ENCODE data around the gene SP9.
"Not testable (repeated sequence)": the region's sequence is repeated elsewhere in the genome, so short reads cannot be mapped to it uniquely, and the experiment has no call there.

The SP9 gene

GRCh38 chr2:174350018-174350417 lies 15.3 kb downstream of the SP9 start:
- H3K4me1 ChIP-seq (ENCODE audit: control insufficient read depth, insufficient read depth, low read length): no peaks in the 10 kb centered on the region
- no peak overlapping the region for H3K4me3 ChIP-seq (ENCODE audit: low read length)
- no peaks in the 10 kb centered on the region for H3K9me3 ChIP-seq (ENCODE audit: control insufficient read depth, insufficient read depth, low read length)
- no peak overlapping the region for H3K27ac ChIP-seq (ENCODE audit: low read length)
- no peaks in the 10 kb centered on the region; the same call in 1 of the 2 replicates for H3K36me3 ChIP-seq (ENCODE audit: control insufficient read depth, insufficient read depth, low read length)
- 100% methylated on average over 1 of the region's 2 CpGs for WGBS (ENCODE audit: insufficient coverage, insufficient read length)
- no peak for DNase-seq (ENCODE audit: low read depth, low spot score)
- no peaks in the 10 kb centered on the region for H3K27me3 ChIP-seq (ENCODE audit: control insufficient read depth, insufficient read depth, low read length)

- Histone ChIP-seq H3K27ac (ENCODE audit: low read length) (no peak overlapping the region), H3K4me3 (ENCODE audit: low read length) (no peak overlapping the region), H3K36me3 (ENCODE audit: control insufficient read depth, insufficient read depth, low read length) (no peaks in the 10 kb centered on the region; the same call in 1 of the 2 replicates), H3K27me3 (ENCODE audit: control insufficient read depth, insufficient read depth, low read length) (no peaks in the 10 kb centered on the region), H3K4me1 (ENCODE audit: control insufficient read depth, insufficient read depth, low read length) (no peaks in the 10 kb centered on the region), H3K9me3 (ENCODE audit: control insufficient read depth, insufficient read depth, low read length) (no peaks in the 10 kb centered on the region)
- no CpG with 5 or more reads among the region's 2 CpGs for WGBS (ENCODE audit: insufficient coverage, insufficient read length)
- no peak for DNase-seq (ENCODE audit: low read depth, low spot score)
Observed at GRCh38 chr2:174350593-174351181, 15.9 kb downstream of the SP9 start.

- no peak overlapping the region for H3K4me3 ChIP-seq (ENCODE audit: low read length)
- H3K27me3 ChIP-seq (ENCODE audit: control insufficient read depth, insufficient read depth, low read length): no peaks in the 10 kb centered on the region
- WGBS (ENCODE audit: insufficient coverage, insufficient read length): no CpG with 5 or more reads among the region's 1 CpG
Observed at GRCh38 chr2:174353004-174353403, 18.2 kb downstream of the SP9 start.

GRCh38 chr2:174356347-174356746 lies 21.6 kb downstream of the SP9 start:
- no CpG with 5 or more reads among the region's 2 CpGs for WGBS (ENCODE audit: insufficient coverage, insufficient read length)
- H3K27ac ChIP-seq (ENCODE audit: low read length): no peak overlapping the region
- no peak overlapping the region for H3K4me3 ChIP-seq (ENCODE audit: low read length)
- no peaks in the 10 kb centered on the region for H3K4me1 ChIP-seq (ENCODE audit: control insufficient read depth, insufficient read depth, low read length)
- no peak for DNase-seq (ENCODE audit: low read depth, low spot score)
- no peaks in the 10 kb centered on the region for H3K27me3 ChIP-seq (ENCODE audit: control insufficient read depth, insufficient read depth, low read length)
- H3K9me3 ChIP-seq (ENCODE audit: control insufficient read depth, insufficient read depth, low read length): no peaks in the 10 kb centered on the region
- no peaks in the 10 kb centered on the region for H3K36me3 ChIP-seq (ENCODE audit: control insufficient read depth, insufficient read depth, low read length)

More at GRCh38 chr2:174353004-174353403, 18.2 kb downstream of the SP9 start:
- Histone ChIP-seq H3K4me1 (ENCODE audit: control insufficient read depth, insufficient read depth, low read length) (no peaks in the 10 kb centered on the region), H3K9me3 (ENCODE audit: control insufficient read depth, insufficient read depth, low read length) (no peaks in the 10 kb centered on the region), H3K27ac (ENCODE audit: low read length) (no peak overlapping the region), H3K36me3 (ENCODE audit: control insufficient read depth, insufficient read depth, low read length) (no peaks in the 10 kb centered on the region; the same call in 1 of the 2 replicates)
- no peak for DNase-seq (ENCODE audit: low read depth, low spot score)

GRCh38 chr2:174359663-174360062 lies 24.9 kb downstream of the SP9 start:
- not testable (repeated sequence) for H3K36me3 ChIP-seq (ENCODE audit: control insufficient read depth, insufficient read depth, low read length); H3K4me3 ChIP-seq (ENCODE audit: low read length); H3K4me1 ChIP-seq (ENCODE audit: control insufficient read depth, insufficient read depth, low read length); H3K27me3 ChIP-seq (ENCODE audit: control insufficient read depth, insufficient read depth, low read length); DNase-seq (ENCODE audit: low read depth, low spot score); H3K27ac ChIP-seq (ENCODE audit: low read length); H3K9me3 ChIP-seq (ENCODE audit: control insufficient read depth, insufficient read depth, low read length)
- WGBS (ENCODE audit: insufficient coverage, insufficient read length): no CpG with 5 or more reads among the region's 4 CpGs

GRCh38 chr2:174362949-174363348 lies 28.2 kb downstream of the SP9 start:
- peaks cover 2% of the 10 kb centered on the region; the same call in 1 of the 2 replicates for H3K9me3 ChIP-seq (ENCODE audit: control insufficient read depth, insufficient read depth, low read length)
- no peak for DNase-seq (ENCODE audit: low read depth, low spot score)
- no CpG with 5 or more reads among the region's 1 CpG for WGBS (ENCODE audit: insufficient coverage, insufficient read length)
- H3K27me3 ChIP-seq (ENCODE audit: control insufficient read depth, insufficient read depth, low read length): no peaks in the 10 kb centered on the region
- no peak overlapping the region for H3K4me3 ChIP-seq (ENCODE audit: low read length)
- no peak overlapping the region for H3K27ac ChIP-seq (ENCODE audit: low read length)
- no peaks in the 10 kb centered on the region for H3K4me1 ChIP-seq (ENCODE audit: control insufficient read depth, insufficient read depth, low read length)
- H3K36me3 ChIP-seq (ENCODE audit: control insufficient read depth, insufficient read depth, low read length): no peaks in the 10 kb centered on the region

GRCh38 chr2:174363492-174364225 lies 28.9 kb downstream of the SP9 start:
- not testable (repeated sequence) for DNase-seq (ENCODE audit: low read depth, low spot score); H3K36me3 ChIP-seq (ENCODE audit: control insufficient read depth, insufficient read depth, low read length); H3K9me3 ChIP-seq (ENCODE audit: control insufficient read depth, insufficient read depth, low read length); H3K27me3 ChIP-seq (ENCODE audit: control insufficient read depth, insufficient read depth, low read length); H3K27ac ChIP-seq (ENCODE audit: low read length); H3K4me3 ChIP-seq (ENCODE audit: low read length); H3K4me1 ChIP-seq (ENCODE audit: control insufficient read depth, insufficient read depth, low read length)
- no CpG with 5 or more reads among the region's 6 CpGs for WGBS (ENCODE audit: insufficient coverage, insufficient read length)

GRCh38 chr2:174364628-174365027 lies 29.9 kb downstream of the SP9 start:
- H3K4me3 ChIP-seq (ENCODE audit: low read length): no peak overlapping the region
- H3K9me3 ChIP-seq (ENCODE audit: control insufficient read depth, insufficient read depth, low read length): peaks cover 2% of the 10 kb centered on the region; the same call in 1 of the 2 replicates
- no CpG with 5 or more reads among the region's 2 CpGs for WGBS (ENCODE audit: insufficient coverage, insufficient read length)
- DNase-seq (ENCODE audit: low read depth, low spot score): no peak
- no peak overlapping the region for H3K27ac ChIP-seq (ENCODE audit: low read length)
- H3K27me3 ChIP-seq (ENCODE audit: control insufficient read depth, insufficient read depth, low read length): no peaks in the 10 kb centered on the region
- no peaks in the 10 kb centered on the region for H3K4me1 ChIP-seq (ENCODE audit: control insufficient read depth, insufficient read depth, low read length)
- H3K36me3 ChIP-seq (ENCODE audit: control insufficient read depth, insufficient read depth, low read length): no peaks in the 10 kb centered on the region

GRCh38 chr2:174365571-174365970 lies 30.8 kb downstream of the SP9 start:
- Histone ChIP-seq H3K9me3 (ENCODE audit: control insufficient read depth, insufficient read depth, low read length) (peaks cover 2% of the 10 kb centered on the region; the same call in 1 of the 2 replicates), H3K36me3 (ENCODE audit: control insufficient read depth, insufficient read depth, low read length) (no peaks in the 10 kb centered on the region)
- WGBS (ENCODE audit: insufficient coverage, insufficient read length): no CpG with 5 or more reads among the region's 2 CpGs

GRCh38 chr2:174368691-174369090 lies 33.9 kb downstream of the SP9 start:
- peaks cover 2% of the 10 kb centered on the region; the same call in 1 of the 2 replicates for H3K9me3 ChIP-seq (ENCODE audit: control insufficient read depth, insufficient read depth, low read length)
- no CpG with 5 or more reads among the region's 1 CpG for WGBS (ENCODE audit: insufficient coverage, insufficient read length)

More at GRCh38 chr2:174365571-174365970, 30.8 kb downstream of the SP9 start:
- DNase-seq (ENCODE audit: low read depth, low spot score): no peak
- Histone ChIP-seq H3K27me3 (ENCODE audit: control insufficient read depth, insufficient read depth, low read length) (no peaks in the 10 kb centered on the region), H3K27ac (ENCODE audit: low read length) (no peak overlapping the region), H3K4me1 (ENCODE audit: control insufficient read depth, insufficient read depth, low read length) (no peaks in the 10 kb centered on the region), H3K4me3 (ENCODE audit: low read length) (no peak overlapping the region)

More at GRCh38 chr2:174368691-174369090, 33.9 kb downstream of the SP9 start:
- Histone ChIP-seq H3K27ac (ENCODE audit: low read length) (no peak overlapping the region), H3K4me3 (ENCODE audit: low read length) (no peak overlapping the region), H3K36me3 (ENCODE audit: control insufficient read depth, insufficient read depth, low read length) (no peaks in the 10 kb centered on the region), H3K27me3 (ENCODE audit: control insufficient read depth, insufficient read depth, low read length) (no peaks in the 10 kb centered on the region), H3K4me1 (ENCODE audit: control insufficient read depth, insufficient read depth, low read length) (no peaks in the 10 kb centered on the region)
- no peak for DNase-seq (ENCODE audit: low read depth, low spot score)
